Sigmoid colon (tissue), 7 donors: ENCODE results near the gene RNF149. TPM values are rescaled to one million over a fixed set of nuclear protein-coding genes. Genes with fewer than 3 reads are reported as not detected.
"Not testable (repeated sequence)": the region's sequence is repeated elsewhere in the genome, so short reads cannot be mapped to it uniquely, and the experiment has no call there.

ENCODE experiments used
- DNase-seq: peaks from one replicate; pipeline ENCODE4 v3.0.0-alpha.2; 2019
- H3K27ac ChIP-seq, 4 donors: fragments of 200-600 bp; sonication (generic); one replicate each; pipeline ENCODE4 v1.5.1; 2016 to 2019; ENCODE audit warnings: mild to moderate bottlenecking in 1 of 4
- H3K27me3 ChIP-seq, 3 donors: fragments of 200-600 bp; sonication (generic); one replicate each; pipeline ENCODE4 v1.5.1; 2019; ENCODE audit warnings: mild to moderate bottlenecking in 1 of 3
- H3K36me3 ChIP-seq, 4 donors: fragments of 200-600 bp; sonication (generic); one replicate each; pipeline ENCODE4 v1.5.1; 2016 to 2019
- H3K4me1 ChIP-seq, 4 donors: fragments of 200-600 bp; sonication (generic); one replicate each; pipeline ENCODE4 v1.5.1; 2017 to 2019
- H3K4me3 ChIP-seq, 4 donors: fragments of 200-600 bp; sonication (generic); one replicate each; pipeline ENCODE4 v1.5.1; 2017 to 2019; ENCODE audit warnings: mild to moderate bottlenecking in 2 of 4, moderate library complexity in 1 of 4
- H3K9me3 ChIP-seq, 4 donors: fragments of 200-600 bp in 3 of 4; sonication (generic) in 3 of 4; one replicate each; pipeline versions ENCODE4 v1.5.1 to v1.6.1; 2013 to 2019
- CTCF ChIP-seq, 4 experiments: fragments of 450-650 bp in 3 of 4; fragments of 200-600 bp in 1 of 4; IDR thresholded peaks; one replicate each; pipeline ENCODE4 v1.5.1; 2016 to 2019; ENCODE audit warnings: antibody characterized with exemption in 4 of 4, mild to moderate bottlenecking in 3 of 4, moderate library complexity in 2 of 4
- EP300 ChIP-seq, 4 donors: sonication (generic); formaldehyde crosslinking; IDR thresholded peaks; one replicate each; pipeline ENCODE4 v1.6.1; 2017; ENCODE audit warnings: antibody characterized with exemption in 4 of 4
- POLR2A ChIP-seq, 2 donors: fragments of 450-650 bp; IDR thresholded peaks; one replicate each; pipeline ENCODE4 v1.6.1; 2016; ENCODE audit warnings: antibody characterized with exemption in 2 of 2, mild to moderate bottlenecking in 2 of 2, moderate library complexity in 2 of 2
- POLR2AphosphoS5 ChIP-seq, 4 donors: sonication (generic); formaldehyde crosslinking; IDR thresholded peaks; one replicate each; pipeline ENCODE4 v1.6.1; 2017; ENCODE audit warnings: antibody characterized with exemption in 4 of 4
- WGBS, 2 donors: extraction: QIAGEN DNeasy Blood & Tissue Kit; methylation state at CpG; one replicate each; pipeline ENCODE4 v1.1.7; 2013; 5-methylcytosine and 5-hydroxymethylcytosine counted together
- intact Hi-C: fragments of 100-400 bp; cut with DNase I; formaldehyde crosslinking; loops from one replicate; pipeline ENCODE4 v1.15.1; 2023
- polyA plus RNA-seq, 3 donors: library from polyadenylated mRNA; stranded (reverse); fragments of 200-250 nt; gene quantifications; one replicate each; pipeline ENCODE4 v1.2.3, GENCODE V29; 2013
- total RNA-seq, 4 donors: library from RNA; depleted of rRNA; stranded (reverse); fragments of >200 nt; gene quantifications; one replicate each; pipeline ENCODE4 v1.1.0, GENCODE V29; 2016
- donor health status: healthy with polysubstance abuse.
- donor health status: Bipolar disorder and iron deficiency.
- donor health status: healthy.

The RNF149 gene
- total and polyA plus RNA-seq, 7 donors, result 11.4 to 65.4 (median 40.0) TPM

DNA sequence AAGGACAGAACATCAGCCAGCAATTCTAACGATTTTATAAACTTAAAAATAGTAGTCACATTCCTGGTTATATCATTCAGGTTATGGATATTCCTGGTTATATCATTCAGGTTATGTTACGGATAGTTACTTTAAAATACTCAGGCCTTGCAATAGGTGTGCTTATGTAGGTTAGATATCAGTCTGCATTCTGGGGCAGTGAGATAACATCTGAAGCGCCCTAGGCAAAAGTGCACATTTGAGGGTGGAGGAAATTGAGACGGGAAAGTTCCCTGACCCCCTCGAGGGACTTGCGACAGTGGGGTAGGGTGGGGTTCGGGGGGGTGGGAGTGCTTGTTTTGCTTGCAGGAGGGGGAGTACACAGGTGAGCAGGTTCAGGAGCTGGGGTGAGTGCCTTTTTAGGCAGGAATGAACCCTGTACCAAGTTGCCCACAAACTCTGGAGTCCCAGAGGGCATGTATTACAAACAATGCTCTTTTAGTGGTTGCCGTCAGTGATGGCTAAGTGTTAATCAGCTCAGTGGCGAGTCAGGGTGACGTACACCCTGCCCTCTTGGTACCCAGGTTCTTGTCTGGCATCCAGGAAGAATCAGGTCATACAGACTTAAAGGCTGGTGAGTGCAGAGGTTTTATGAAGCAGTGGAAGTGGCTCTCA is 47.0 kb upstream of the RNF149 start:
- no peak overlapping the region for H3K27ac ChIP-seq
- no peak for DNase-seq
- intact Hi-C loops, result no loop called here
- H3K9me3 ChIP-seq, result no peaks in the 10 kb centered on the region
- 84 to 85% methylated on average over 10 of the region's 10 CpGs for WGBS, 2 donors
- no peak for TF ChIP-seq POLR2A (IDR thresholded peaks at IDR 0.05)
- no peak for TF ChIP-seq EP300 (IDR thresholded peaks at IDR 0.05)
- TF ChIP-seq POLR2AphosphoS5 (IDR thresholded peaks at IDR 0.05), result no peak
- no peak for TF ChIP-seq CTCF (IDR thresholded peaks at IDR 0.05)
- H3K27me3 ChIP-seq, result no peaks in the 10 kb centered on the region
- H3K4me1 ChIP-seq, result no peaks in the 10 kb centered on the region
- H3K36me3 ChIP-seq, result no peaks in the 10 kb centered on the region
- H3K4me3 ChIP-seq, result no peak overlapping the region

GRCh38 chr2:101354420-101355311 is 46.2 kb upstream of the RNF149 start:
- no peak overlapping the region for H3K4me3 ChIP-seq
- TF ChIP-seq EP300 (IDR thresholded peaks at IDR 0.05), result no peak
- TF ChIP-seq CTCF (IDR thresholded peaks at IDR 0.05), result no peak
- TF ChIP-seq POLR2A (IDR thresholded peaks at IDR 0.05), result no peak
- TF ChIP-seq POLR2AphosphoS5 (IDR thresholded peaks at IDR 0.05), result no peak
- no peak overlapping the region for H3K27ac ChIP-seq
- intact Hi-C loops, result no loop called here
- no peak for DNase-seq
- 92 to 94% methylated on average over 21 of the region's 21 CpGs for WGBS, 2 donors
- H3K36me3 ChIP-seq, result no peaks in the 10 kb centered on the region
- H3K27me3 ChIP-seq, result no peaks in the 10 kb centered on the region
- H3K4me1 ChIP-seq, result no peaks in the 10 kb centered on the region
- no peaks in the 10 kb centered on the region for H3K9me3 ChIP-seq

GRCh38 chr2:101352631-101353030 is 44.1 kb upstream of the RNF149 start:
- H3K27ac ChIP-seq, H3K36me3 ChIP-seq, intact Hi-C loops, H3K4me3 ChIP-seq, H3K27me3 ChIP-seq, H3K4me1 ChIP-seq, H3K9me3 ChIP-seq, DNase-seq: not testable (repeated sequence)
- 85 to 95% methylated on average over 4 of the region's 4 CpGs for WGBS, 2 donors

GRCh38 chr2:101351207-101351606 is 42.7 kb upstream of the RNF149 start:
- no peak for DNase-seq
- no peaks in the 10 kb centered on the region for H3K4me1 ChIP-seq
- H3K27ac ChIP-seq, result no peak overlapping the region
- 90 to 92% methylated on average over 7 of the region's 7 CpGs for WGBS, 2 donors
- no peak overlapping the region for H3K4me3 ChIP-seq
- no peaks in the 10 kb centered on the region for H3K36me3 ChIP-seq
- no peaks in the 10 kb centered on the region for H3K27me3 ChIP-seq
- TF ChIP-seq EP300 (IDR thresholded peaks at IDR 0.05) (no peak), POLR2A (IDR thresholded peaks at IDR 0.05) (no peak), POLR2AphosphoS5 (IDR thresholded peaks at IDR 0.05) (no peak), CTCF (IDR thresholded peaks at IDR 0.05) (no peak)
- no peaks in the 10 kb centered on the region for H3K9me3 ChIP-seq
- intact Hi-C loops, result no loop called here

DNA sequence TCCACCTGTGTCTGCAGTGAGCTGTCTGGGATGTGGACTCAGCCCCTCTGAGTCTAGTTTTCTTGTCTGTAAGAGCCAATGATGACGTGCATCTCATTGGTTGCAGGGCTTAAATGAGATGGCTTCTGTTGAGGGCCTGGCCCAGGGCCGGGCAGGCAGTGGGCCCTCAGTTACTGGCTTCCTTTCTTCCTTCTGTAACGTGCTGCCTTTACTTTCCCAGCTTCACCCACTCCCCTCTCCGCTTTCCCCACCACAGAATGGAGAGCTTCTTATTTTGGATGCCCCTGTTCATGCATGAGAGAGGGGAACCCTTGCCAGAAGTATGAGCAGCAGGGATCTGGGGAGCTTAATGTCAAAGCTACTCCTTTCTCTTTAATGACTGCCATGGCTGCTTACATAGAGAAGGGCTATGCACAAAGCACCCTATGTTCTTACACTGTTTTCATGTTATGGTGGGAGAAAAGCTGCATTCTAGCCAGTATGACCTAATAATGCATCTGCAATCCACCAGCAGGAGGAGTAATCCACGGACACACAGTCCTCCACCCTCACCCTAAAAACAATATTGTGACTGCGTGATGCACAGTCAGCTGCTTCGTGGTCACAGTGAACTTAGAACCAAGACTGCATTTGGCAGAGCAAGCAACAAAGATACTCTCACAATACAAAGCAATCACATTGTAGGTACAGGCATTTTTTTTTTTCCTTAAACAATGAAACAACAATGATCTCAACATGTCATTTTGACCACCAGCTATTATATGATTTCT is 41.6 kb upstream of the RNF149 start:
- Histone ChIP-seq H3K9me3 (no peaks in the 10 kb centered on the region), H3K27me3 (no peaks in the 10 kb centered on the region), H3K27ac (no peak overlapping the region), H3K4me3 (no peak overlapping the region), H3K36me3 (no peaks in the 10 kb centered on the region), H3K4me1 (no peaks in the 10 kb centered on the region)
- TF ChIP-seq POLR2A (IDR thresholded peaks at IDR 0.05) (no peak), EP300 (IDR thresholded peaks at IDR 0.05) (no peak), POLR2AphosphoS5 (IDR thresholded peaks at IDR 0.05) (no peak), CTCF (IDR thresholded peaks at IDR 0.05) (no peak)
- 74 to 76% methylated on average over 7 of the region's 7 CpGs for WGBS, 2 donors
- intact Hi-C loops, result loop anchor here (10.0 kb wide), 1 partner anchor 1095 kb away; no protein-coding TSS in a partner anchor
- no peak for DNase-seq
